Testis (tissue), 2 donors: ENCODE measurements around the gene FAM107B.

ENCODE experiments used
- CTCF ChIP-seq, 3 experiments: fragments of 450-650 bp in 2 of 3; fragments of 200-600 bp in 1 of 3; sonication (generic) in 1 of 3; IDR thresholded peaks; one replicate each; pipeline ENCODE4 v1.5.1; 2016 to 2019; ENCODE audit warnings: antibody characterized with exemption in 3 of 3, mild to moderate bottlenecking in 2 of 3, moderate library complexity in 1 of 3
- POLR2A ChIP-seq: fragments of 450-650 bp; IDR thresholded peaks from one replicate; pipeline ENCODE4 v1.6.1; 2017; ENCODE audit warnings: antibody characterized with exemption, mild to moderate bottlenecking, moderate library complexity

GRCh38 chr10:14699482-14699881 is 75.2 kb downstream of the FAM107B start:
- TF ChIP-seq CTCF (IDR thresholded peaks at IDR 0.05) (no peak), POLR2A (no peak)
